ENCODE results near the gene MAST2. TPM values are rescaled to one million over a fixed set of nuclear protein-coding genes. Genes with fewer than 3 reads are reported as not detected.

The MAST2 gene
- total RNA-seq, 1 experiment from 2014 or later, result 37.2 TPM

DNA sequence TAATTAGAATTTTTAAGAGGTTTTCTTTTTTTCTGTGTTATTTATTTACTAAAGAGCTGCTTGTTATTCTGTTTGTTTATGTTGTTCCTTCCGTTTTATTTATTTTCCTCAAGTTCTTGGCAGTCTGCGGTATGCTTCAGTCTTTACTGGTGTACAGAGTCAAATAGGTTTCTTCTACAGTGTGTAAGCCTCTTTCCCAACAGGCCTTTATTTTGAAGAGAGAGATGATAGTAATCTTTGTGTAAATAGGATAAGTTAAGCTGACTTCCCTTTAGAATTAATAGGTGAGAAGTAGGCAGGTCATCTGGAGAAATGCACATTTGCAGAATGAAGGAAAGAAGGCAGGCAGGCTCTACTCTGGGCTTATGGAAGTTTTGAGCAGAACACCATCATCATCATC is 23.8 kb downstream of the MAST2 start:
- H3K36me3 Mint-ChIP-seq, result peaks cover 33% of the 10 kb centered on the region
- H3K4me3 Mint-ChIP-seq, result no peak overlapping the region
- no peaks in the 10 kb centered on the region for H3K27me3 Mint-ChIP-seq (ENCODE audit: low read depth)
- DNase-seq (ENCODE audit: low spot score) (no peak), ATAC-seq (no peak)
- no peak overlapping the region for H3K27ac Mint-ChIP-seq
- no peaks in the 10 kb centered on the region for H3K9me3 Mint-ChIP-seq
- TF ChIP-seq MAX (CRISPR knock-in tag; IDR thresholded peaks at IDR 0.05) (no peak), TP53 (CRISPR knock-in tag; IDR thresholded peaks at IDR 0.05) (no peak), JUN (CRISPR knock-in tag; IDR thresholded peaks at IDR 0.05) (no peak), FOXK1 (CRISPR knock-in tag; IDR thresholded peaks at IDR 0.05) (no peak), NR2C2 (CRISPR knock-in tag; IDR thresholded peaks at IDR 0.05) (no peak), ZNF232 (CRISPR knock-in tag; IDR thresholded peaks at IDR 0.05) (no peak), ZNF219 (CRISPR knock-in tag; IDR thresholded peaks at IDR 0.05; ENCODE audit: borderline replicate concordance) (no peak), NFE2L1 (CRISPR knock-in tag; IDR thresholded peaks at IDR 0.05) (no peak), E2F1 (CRISPR knock-in tag; IDR thresholded peaks at IDR 0.05) (no peak), USF2 (CRISPR knock-in tag; IDR thresholded peaks at IDR 0.05) (no peak)
- TF ChIP-seq, protein P1, sequence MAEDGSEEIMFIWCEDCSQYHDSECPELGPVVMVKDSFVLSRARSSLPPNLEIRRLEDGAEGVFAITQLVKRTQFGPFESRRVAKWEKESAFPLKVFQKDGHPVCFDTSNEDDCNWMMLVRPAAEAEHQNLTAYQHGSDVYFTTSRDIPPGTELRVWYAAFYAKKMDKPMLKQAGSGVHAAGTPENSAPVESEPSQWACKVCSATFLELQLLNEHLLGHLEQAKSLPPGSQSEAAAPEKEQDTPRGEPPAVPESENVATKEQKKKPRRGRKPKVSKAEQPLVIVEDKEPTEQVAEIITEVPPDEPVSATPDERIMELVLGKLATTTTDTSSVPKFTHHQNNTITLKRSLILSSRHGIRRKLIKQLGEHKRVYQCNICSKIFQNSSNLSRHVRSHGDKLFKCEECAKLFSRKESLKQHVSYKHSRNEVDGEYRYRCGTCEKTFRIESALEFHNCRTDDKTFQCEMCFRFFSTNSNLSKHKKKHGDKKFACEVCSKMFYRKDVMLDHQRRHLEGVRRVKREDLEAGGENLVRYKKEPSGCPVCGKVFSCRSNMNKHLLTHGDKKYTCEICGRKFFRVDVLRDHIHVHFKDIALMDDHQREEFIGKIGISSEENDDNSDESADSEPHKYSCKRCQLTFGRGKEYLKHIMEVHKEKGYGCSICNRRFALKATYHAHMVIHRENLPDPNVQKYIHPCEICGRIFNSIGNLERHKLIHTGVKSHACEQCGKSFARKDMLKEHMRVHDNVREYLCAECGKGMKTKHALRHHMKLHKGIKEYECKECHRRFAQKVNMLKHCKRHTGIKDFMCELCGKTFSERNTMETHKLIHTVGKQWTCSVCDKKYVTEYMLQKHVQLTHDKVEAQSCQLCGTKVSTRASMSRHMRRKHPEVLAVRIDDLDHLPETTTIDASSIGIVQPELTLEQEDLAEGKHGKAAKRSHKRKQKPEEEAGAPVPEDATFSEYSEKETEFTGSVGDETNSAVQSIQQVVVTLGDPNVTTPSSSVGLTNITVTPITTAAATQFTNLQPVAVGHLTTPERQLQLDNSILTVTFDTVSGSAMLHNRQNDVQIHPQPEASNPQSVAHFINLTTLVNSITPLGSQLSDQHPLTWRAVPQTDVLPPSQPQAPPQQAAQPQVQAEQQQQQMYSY (CRISPR knock-in tag; IDR thresholded peaks at IDR 0.05), result no peak
- TF ChIP-seq, protein P2, sequence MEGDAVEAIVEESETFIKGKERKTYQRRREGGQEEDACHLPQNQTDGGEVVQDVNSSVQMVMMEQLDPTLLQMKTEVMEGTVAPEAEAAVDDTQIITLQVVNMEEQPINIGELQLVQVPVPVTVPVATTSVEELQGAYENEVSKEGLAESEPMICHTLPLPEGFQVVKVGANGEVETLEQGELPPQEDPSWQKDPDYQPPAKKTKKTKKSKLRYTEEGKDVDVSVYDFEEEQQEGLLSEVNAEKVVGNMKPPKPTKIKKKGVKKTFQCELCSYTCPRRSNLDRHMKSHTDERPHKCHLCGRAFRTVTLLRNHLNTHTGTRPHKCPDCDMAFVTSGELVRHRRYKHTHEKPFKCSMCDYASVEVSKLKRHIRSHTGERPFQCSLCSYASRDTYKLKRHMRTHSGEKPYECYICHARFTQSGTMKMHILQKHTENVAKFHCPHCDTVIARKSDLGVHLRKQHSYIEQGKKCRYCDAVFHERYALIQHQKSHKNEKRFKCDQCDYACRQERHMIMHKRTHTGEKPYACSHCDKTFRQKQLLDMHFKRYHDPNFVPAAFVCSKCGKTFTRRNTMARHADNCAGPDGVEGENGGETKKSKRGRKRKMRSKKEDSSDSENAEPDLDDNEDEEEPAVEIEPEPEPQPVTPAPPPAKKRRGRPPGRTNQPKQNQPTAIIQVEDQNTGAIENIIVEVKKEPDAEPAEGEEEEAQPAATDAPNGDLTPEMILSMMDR (IDR thresholded peaks at IDR 0.05), result no peak
- TF ChIP-seq, protein P3, sequence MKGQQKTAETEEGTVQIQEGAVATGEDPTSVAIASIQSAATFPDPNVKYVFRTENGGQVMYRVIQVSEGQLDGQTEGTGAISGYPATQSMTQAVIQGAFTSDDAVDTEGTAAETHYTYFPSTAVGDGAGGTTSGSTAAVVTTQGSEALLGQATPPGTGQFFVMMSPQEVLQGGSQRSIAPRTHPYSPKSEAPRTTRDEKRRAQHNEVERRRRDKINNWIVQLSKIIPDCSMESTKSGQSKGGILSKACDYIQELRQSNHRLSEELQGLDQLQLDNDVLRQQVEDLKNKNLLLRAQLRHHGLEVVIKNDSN (CRISPR knock-in tag; IDR thresholded peaks at IDR 0.05), result no peak
- TF ChIP-seq, protein P4, sequence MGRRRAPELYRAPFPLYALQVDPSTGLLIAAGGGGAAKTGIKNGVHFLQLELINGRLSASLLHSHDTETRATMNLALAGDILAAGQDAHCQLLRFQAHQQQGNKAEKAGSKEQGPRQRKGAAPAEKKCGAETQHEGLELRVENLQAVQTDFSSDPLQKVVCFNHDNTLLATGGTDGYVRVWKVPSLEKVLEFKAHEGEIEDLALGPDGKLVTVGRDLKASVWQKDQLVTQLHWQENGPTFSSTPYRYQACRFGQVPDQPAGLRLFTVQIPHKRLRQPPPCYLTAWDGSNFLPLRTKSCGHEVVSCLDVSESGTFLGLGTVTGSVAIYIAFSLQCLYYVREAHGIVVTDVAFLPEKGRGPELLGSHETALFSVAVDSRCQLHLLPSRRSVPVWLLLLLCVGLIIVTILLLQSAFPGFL (CRISPR knock-in tag; IDR thresholded peaks at IDR 0.05; ENCODE audit: borderline replicate concordance), result no peak
- CTCF ChIA-PET, result no interaction called here
- POLR2A ChIA-PET, result no interaction called here
- no peaks in the 10 kb centered on the region for H3K4me1 Mint-ChIP-seq

GRCh38 chr1:45828841-45829240 is 25.4 kb downstream of the MAST2 start:
- CTCF ChIA-PET, result no interaction called here
- H3K9me3 Mint-ChIP-seq, result no peaks in the 10 kb centered on the region
- no peaks in the 10 kb centered on the region for H3K27me3 Mint-ChIP-seq (ENCODE audit: low read depth)
- peaks cover 34% of the 10 kb centered on the region for H3K36me3 Mint-ChIP-seq
- no peak overlapping the region for H3K4me3 Mint-ChIP-seq
- TF ChIP-seq, protein P2 (IDR thresholded peaks at IDR 0.05), result no peak
- no peak for TF ChIP-seq JUN (CRISPR knock-in tag; IDR thresholded peaks at IDR 0.05)
- no peak for TF ChIP-seq FOXJ3 (CRISPR knock-in tag; IDR thresholded peaks at IDR 0.05; ENCODE audit: borderline replicate concordance)
- no peak for TF ChIP-seq IRF2 (CRISPR knock-in tag; IDR thresholded peaks at IDR 0.05; ENCODE audit: borderline replicate concordance, low read depth)
- no peak for TF ChIP-seq CREM (CRISPR knock-in tag; IDR thresholded peaks at IDR 0.05)
- TF ChIP-seq NR3C1 (CRISPR knock-in tag; conservative IDR thresholded peaks at IDR 0.05; ENCODE audit: low read depth), result no peak
- no peak for TF ChIP-seq HMGA2 (CRISPR knock-in tag; IDR thresholded peaks at IDR 0.05)
- no peak for DNase-seq (ENCODE audit: low spot score)
- no peak for ATAC-seq
- POLR2A ChIA-PET, result no interaction called here
- H3K27ac Mint-ChIP-seq, result no peak overlapping the region
- H3K4me1 Mint-ChIP-seq, result no peaks in the 10 kb centered on the region
